Liver (tissue), 9 donors: ENCODE results near the gene MKNK1. TPM values are rescaled to one million over a fixed set of nuclear protein-coding genes. Genes with fewer than 3 reads are reported as not detected.

Experiments used
- DNase-seq: peaks from one replicate; pipeline ENCODE4 v3.0.0-alpha.2; 2017; ENCODE audit warnings: low spot score
- H3K27ac ChIP-seq, 2 donors: one replicate each; pipeline ENCODE4 v1.7.0; 2013; ENCODE audit warnings: inconsistent platforms in 2 of 2, low read length in 2 of 2, control low read depth in 1 of 2, low read depth in 1 of 2, mild to moderate bottlenecking in 1 of 2
- H3K27me3 ChIP-seq, 4 donors: one replicate each; pipeline versions ENCODE4 v1.6.1 to v1.7.0; 2013; ENCODE audit warnings: low read length in 3 of 4, inconsistent platforms in 1 of 4, mild to moderate bottlenecking in 1 of 4, moderate library complexity in 1 of 4; ENCODE audit not compliant: control insufficient read depth in 4 of 4, insufficient read depth in 4 of 4
- H3K36me3 ChIP-seq, 4 donors: one replicate each; pipeline versions ENCODE4 v1.6.1 to v1.7.0; 2013; ENCODE audit warnings: low read length in 3 of 4, mild to moderate bottlenecking in 3 of 4, low read depth in 1 of 4, moderate library complexity in 1 of 4; ENCODE audit not compliant: control insufficient read depth in 4 of 4, insufficient read depth in 3 of 4
- H3K4me1 ChIP-seq, 4 donors: one replicate each; pipeline versions ENCODE4 v1.6.1 to v1.7.0; 2013; ENCODE audit warnings: low read length in 3 of 4, mild to moderate bottlenecking in 3 of 4, moderate library complexity in 1 of 4; ENCODE audit not compliant: control insufficient read depth in 4 of 4, insufficient read depth in 4 of 4
- H3K4me3 ChIP-seq, 3 donors: one replicate each; pipeline versions ENCODE4 v1.6.1 to v1.7.0; 2013; ENCODE audit warnings: low read length in 3 of 3, control low read depth in 1 of 3, low read depth in 1 of 3, mild to moderate bottlenecking in 1 of 3
- H3K9ac ChIP-seq, 2 donors: one replicate each; pipeline ENCODE4 v1.7.0; 2013; ENCODE audit warnings: low read length in 2 of 2, mild to moderate bottlenecking in 2 of 2, moderate library complexity in 2 of 2, control low read depth in 1 of 2, low read depth in 1 of 2
- H3K9me3 ChIP-seq, 4 donors: one replicate each; pipeline versions ENCODE4 v1.6.1 to v1.7.0; 2013; ENCODE audit warnings: low read length in 3 of 4; ENCODE audit not compliant: control insufficient read depth in 4 of 4
- FOXA1 ChIP-seq: IDR thresholded peaks from 2 replicates; pipeline ENCODE4 v1.6.1; 2016; ENCODE audit warnings: antibody characterized with exemption
- FOXA2 ChIP-seq: IDR thresholded peaks from 2 replicates; pipeline ENCODE4 v1.6.1; 2016; ENCODE audit warnings: antibody characterized with exemption
- GABPA ChIP-seq, 2 donors: IDR thresholded peaks in 1 of 2; conservative IDR thresholded peaks in 1 of 2; 2 replicates each; pipeline ENCODE4 v1.6.1; 2016; ENCODE audit warnings: antibody characterized with exemption in 2 of 2, mild to moderate bottlenecking in 1 of 2, moderate library complexity in 1 of 2
- HNF4A ChIP-seq, 2 donors: conservative IDR thresholded peaks; 2 replicates each; pipeline ENCODE4 v1.6.1; 2016; ENCODE audit warnings: antibody characterized with exemption in 2 of 2, mild to moderate bottlenecking in 2 of 2
- HNF4G ChIP-seq: IDR thresholded peaks from 2 replicates; pipeline ENCODE4 v1.6.1; 2016; ENCODE audit warnings: antibody characterized with exemption
- JUND ChIP-seq, 2 donors: IDR thresholded peaks; 2 replicates each; pipeline ENCODE4 v1.6.1; 2016; ENCODE audit warnings: antibody characterized with exemption in 2 of 2
- NR2F2 ChIP-seq: IDR thresholded peaks from 2 replicates; pipeline ENCODE4 v1.6.1; 2016; ENCODE audit warnings: antibody characterized with exemption
- RAD21 ChIP-seq, 2 donors: IDR thresholded peaks; 2 replicates each; pipeline ENCODE4 v1.6.1; 2016; ENCODE audit warnings: antibody characterized with exemption in 2 of 2, mild to moderate bottlenecking in 2 of 2
- RXRA ChIP-seq, 2 donors: IDR thresholded peaks; 2 replicates each; pipeline ENCODE4 v1.6.1; 2017 to 2018; ENCODE audit warnings: antibody characterized with exemption in 2 of 2, mild to moderate bottlenecking in 1 of 2
- SP1 ChIP-seq: IDR thresholded peaks from 2 replicates; pipeline ENCODE4 v1.6.1; 2018; ENCODE audit warnings: antibody characterized with exemption, mild to moderate bottlenecking
- TAF1 ChIP-seq: conservative IDR thresholded peaks from 2 replicates; pipeline ENCODE4 v1.6.1; 2016; ENCODE audit warnings: antibody characterized with exemption, mild to moderate bottlenecking
- YY1 ChIP-seq: IDR thresholded peaks from 2 replicates; pipeline ENCODE4 v1.6.1; 2016; ENCODE audit warnings: antibody characterized with exemption, mild to moderate bottlenecking
- WGBS: extraction: QIAGEN DNeasy Blood & Tissue Kit; methylation state at CpG from one replicate; pipeline ENCODE4 v1.1.7; 2013; 5-methylcytosine and 5-hydroxymethylcytosine counted together
- polyA plus RNA-seq, 2 donors: library from polyadenylated mRNA; stranded (reverse) in 1 of 2; unstranded in 1 of 2; fragments of 200-250 nt in 1 of 2; fragments of >200 nt in 1 of 2; fragmentation: Nextera tagmentation in 1 of 2; extraction: Ambion mirVana in 1 of 2; gene quantifications; one replicate each; pipeline versions ENCODE4 v1.2.1 to v1.2.3, GENCODE V29; 2013 to 2015
- total RNA-seq, 2 donors: library from RNA; depleted of rRNA; stranded (reverse); fragments of >200 nt; gene quantifications; one replicate each; pipeline ENCODE4 v1.2.3, GENCODE V29; 2014
- TF ChIP-seq, protein P1 (sequence below): IDR thresholded peaks from 2 replicates; pipeline ENCODE4 v1.6.1; 2016; ENCODE audit warnings: antibody characterized with exemption
- TF ChIP-seq, protein P2 (sequence below): IDR thresholded peaks from 2 replicates; pipeline ENCODE4 v1.6.1; 2016; ENCODE audit warnings: antibody characterized with exemption
- TF ChIP-seq, protein P3 (sequence below): IDR thresholded peaks from 2 replicates; pipeline ENCODE4 v1.6.1; 2016; ENCODE audit warnings: antibody characterized with exemption
- TF ChIP-seq, protein P4 (sequence below): fragments of 150-350 bp; IDR thresholded peaks from 2 replicates; pipeline ENCODE4 v1.5.1; 2017; ENCODE audit warnings: improper control_type of control experiment, low read depth, low read length; ENCODE audit not compliant: missing input control
- TF ChIP-seq, protein P5 (sequence below): IDR thresholded peaks from 2 replicates; pipeline ENCODE4 v1.6.1; 2016; ENCODE audit warnings: antibody characterized with exemption, mild to moderate bottlenecking
- donor health status: healthy.
- donor health status: healthy.
- donor health status: healthy.
- donor health status: healthy.
- donor health status: healthy.

The MKNK1 gene
- total and polyA plus RNA-seq, 4 donors = 10.2 to 30.8 (median 18.3) TPM

DNA sequence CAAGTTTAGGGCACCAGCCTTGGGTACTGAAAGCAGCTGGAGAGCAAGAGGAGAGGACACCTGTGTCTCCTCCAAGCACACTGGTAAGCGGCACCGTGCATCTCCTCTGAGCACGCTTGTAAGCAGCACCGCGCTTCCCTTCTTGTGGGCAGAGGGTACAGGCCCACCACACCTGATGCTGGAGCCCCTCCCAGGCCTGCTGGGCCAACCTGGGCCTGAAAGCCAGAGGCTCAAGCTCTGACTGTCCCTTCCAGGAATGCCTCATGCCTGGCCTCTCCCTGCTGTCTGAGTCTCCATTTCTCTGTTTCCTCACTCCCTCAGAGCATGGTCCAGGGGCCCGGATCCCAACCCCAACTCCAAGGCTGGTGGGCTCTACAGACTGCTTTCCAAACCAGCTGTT, 88.5 kb downstream of the MKNK1 start:
- no peak overlapping the region for H3K4me3 ChIP-seq
- no peak overlapping the region for H3K27ac ChIP-seq
- peaks cover 0 to 4% (median 0%) of the 10 kb centered on the region in 4 donors for H3K27me3 ChIP-seq
- no peaks in the 10 kb centered on the region for H3K9me3 ChIP-seq
- no peak for DNase-seq
- TF ChIP-seq RXRA (IDR thresholded peaks at IDR 0.05) (no peak), FOXA1 (no peak), HNF4A (conservative IDR thresholded peaks at IDR 0.05) (no peak), SP1 (no peak), YY1 (no peak), JUND (IDR thresholded peaks at IDR 0.05) (no peak), HNF4G (no peak), NR2F2 (no peak), TAF1 (no peak), RAD21 (IDR thresholded peaks at IDR 0.05) (no peak), FOXA2 (no peak), GABPA (IDR thresholded peaks at IDR 0.05 in 1 of 2, conservative IDR thresholded peaks at IDR 0.05 in 1 of 2) (no peak)
- TF ChIP-seq, protein P1, sequence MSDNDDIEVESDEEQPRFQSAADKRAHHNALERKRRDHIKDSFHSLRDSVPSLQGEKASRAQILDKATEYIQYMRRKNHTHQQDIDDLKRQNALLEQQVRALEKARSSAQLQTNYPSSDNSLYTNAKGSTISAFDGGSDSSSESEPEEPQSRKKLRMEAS = no peak
- TF ChIP-seq, protein P2, sequence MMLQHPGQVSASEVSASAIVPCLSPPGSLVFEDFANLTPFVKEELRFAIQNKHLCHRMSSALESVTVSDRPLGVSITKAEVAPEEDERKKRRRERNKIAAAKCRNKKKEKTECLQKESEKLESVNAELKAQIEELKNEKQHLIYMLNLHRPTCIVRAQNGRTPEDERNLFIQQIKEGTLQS = no peak
- TF ChIP-seq, protein P3, sequence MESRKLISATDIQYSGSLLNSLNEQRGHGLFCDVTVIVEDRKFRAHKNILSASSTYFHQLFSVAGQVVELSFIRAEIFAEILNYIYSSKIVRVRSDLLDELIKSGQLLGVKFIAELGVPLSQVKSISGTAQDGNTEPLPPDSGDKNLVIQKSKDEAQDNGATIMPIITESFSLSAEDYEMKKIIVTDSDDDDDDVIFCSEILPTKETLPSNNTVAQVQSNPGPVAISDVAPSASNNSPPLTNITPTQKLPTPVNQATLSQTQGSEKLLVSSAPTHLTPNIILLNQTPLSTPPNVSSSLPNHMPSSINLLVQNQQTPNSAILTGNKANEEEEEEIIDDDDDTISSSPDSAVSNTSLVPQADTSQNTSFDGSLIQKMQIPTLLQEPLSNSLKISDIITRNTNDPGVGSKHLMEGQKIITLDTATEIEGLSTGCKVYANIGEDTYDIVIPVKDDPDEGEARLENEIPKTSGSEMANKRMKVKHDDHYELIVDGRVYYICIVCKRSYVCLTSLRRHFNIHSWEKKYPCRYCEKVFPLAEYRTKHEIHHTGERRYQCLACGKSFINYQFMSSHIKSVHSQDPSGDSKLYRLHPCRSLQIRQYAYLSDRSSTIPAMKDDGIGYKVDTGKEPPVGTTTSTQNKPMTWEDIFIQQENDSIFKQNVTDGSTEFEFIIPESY = no peak
- TF ChIP-seq, protein P4, sequence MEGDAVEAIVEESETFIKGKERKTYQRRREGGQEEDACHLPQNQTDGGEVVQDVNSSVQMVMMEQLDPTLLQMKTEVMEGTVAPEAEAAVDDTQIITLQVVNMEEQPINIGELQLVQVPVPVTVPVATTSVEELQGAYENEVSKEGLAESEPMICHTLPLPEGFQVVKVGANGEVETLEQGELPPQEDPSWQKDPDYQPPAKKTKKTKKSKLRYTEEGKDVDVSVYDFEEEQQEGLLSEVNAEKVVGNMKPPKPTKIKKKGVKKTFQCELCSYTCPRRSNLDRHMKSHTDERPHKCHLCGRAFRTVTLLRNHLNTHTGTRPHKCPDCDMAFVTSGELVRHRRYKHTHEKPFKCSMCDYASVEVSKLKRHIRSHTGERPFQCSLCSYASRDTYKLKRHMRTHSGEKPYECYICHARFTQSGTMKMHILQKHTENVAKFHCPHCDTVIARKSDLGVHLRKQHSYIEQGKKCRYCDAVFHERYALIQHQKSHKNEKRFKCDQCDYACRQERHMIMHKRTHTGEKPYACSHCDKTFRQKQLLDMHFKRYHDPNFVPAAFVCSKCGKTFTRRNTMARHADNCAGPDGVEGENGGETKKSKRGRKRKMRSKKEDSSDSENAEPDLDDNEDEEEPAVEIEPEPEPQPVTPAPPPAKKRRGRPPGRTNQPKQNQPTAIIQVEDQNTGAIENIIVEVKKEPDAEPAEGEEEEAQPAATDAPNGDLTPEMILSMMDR = no peak
- TF ChIP-seq, protein P5, sequence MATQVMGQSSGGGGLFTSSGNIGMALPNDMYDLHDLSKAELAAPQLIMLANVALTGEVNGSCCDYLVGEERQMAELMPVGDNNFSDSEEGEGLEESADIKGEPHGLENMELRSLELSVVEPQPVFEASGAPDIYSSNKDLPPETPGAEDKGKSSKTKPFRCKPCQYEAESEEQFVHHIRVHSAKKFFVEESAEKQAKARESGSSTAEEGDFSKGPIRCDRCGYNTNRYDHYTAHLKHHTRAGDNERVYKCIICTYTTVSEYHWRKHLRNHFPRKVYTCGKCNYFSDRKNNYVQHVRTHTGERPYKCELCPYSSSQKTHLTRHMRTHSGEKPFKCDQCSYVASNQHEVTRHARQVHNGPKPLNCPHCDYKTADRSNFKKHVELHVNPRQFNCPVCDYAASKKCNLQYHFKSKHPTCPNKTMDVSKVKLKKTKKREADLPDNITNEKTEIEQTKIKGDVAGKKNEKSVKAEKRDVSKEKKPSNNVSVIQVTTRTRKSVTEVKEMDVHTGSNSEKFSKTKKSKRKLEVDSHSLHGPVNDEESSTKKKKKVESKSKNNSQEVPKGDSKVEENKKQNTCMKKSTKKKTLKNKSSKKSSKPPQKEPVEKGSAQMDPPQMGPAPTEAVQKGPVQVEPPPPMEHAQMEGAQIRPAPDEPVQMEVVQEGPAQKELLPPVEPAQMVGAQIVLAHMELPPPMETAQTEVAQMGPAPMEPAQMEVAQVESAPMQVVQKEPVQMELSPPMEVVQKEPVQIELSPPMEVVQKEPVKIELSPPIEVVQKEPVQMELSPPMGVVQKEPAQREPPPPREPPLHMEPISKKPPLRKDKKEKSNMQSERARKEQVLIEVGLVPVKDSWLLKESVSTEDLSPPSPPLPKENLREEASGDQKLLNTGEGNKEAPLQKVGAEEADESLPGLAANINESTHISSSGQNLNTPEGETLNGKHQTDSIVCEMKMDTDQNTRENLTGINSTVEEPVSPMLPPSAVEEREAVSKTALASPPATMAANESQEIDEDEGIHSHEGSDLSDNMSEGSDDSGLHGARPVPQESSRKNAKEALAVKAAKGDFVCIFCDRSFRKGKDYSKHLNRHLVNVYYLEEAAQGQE = no peak
- no peaks in the 10 kb centered on the region for H3K36me3 ChIP-seq
- H3K4me1 ChIP-seq = no peaks in the 10 kb centered on the region
- no peak overlapping the region for H3K9ac ChIP-seq
- 95% methylated on average over 6 of the region's 6 CpGs for WGBS

DNA sequence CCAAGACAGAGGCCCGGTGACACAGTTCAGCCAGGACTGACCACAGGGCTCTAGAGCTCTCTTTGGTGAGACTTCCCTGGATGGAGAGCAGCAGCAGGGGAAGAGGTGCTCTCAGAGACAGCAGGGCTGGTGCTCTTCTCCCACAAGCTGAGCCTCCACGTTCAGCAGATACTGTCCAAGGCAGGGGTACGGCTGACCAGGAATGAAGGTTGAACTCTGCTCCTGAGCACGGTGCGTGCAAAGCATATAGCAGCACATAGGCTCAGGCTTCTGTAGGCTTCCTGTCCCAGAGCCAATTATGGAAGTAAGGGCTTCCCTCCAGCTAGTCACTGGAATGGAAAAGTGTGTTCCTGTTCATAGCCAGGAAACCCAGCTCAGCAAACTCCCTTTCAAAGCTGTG, 90.5 kb downstream of the MKNK1 start:
- DNase-seq = no peak
- 80% methylated on average over 5 of the region's 5 CpGs for WGBS
- H3K4me1 ChIP-seq = no peaks in the 10 kb centered on the region
- H3K9me3 ChIP-seq = no peaks in the 10 kb centered on the region
- no peak overlapping the region for H3K9ac ChIP-seq
- peaks cover 0 to 2% (median 0%) of the 10 kb centered on the region in 4 donors for H3K27me3 ChIP-seq
- TF ChIP-seq YY1 (no peak), RXRA (IDR thresholded peaks at IDR 0.05) (no peak), HNF4A (conservative IDR thresholded peaks at IDR 0.05) (no peak), HNF4G (no peak), SP1 (no peak), NR2F2 (no peak), GABPA (IDR thresholded peaks at IDR 0.05 in 1 of 2, conservative IDR thresholded peaks at IDR 0.05 in 1 of 2) (no peak), FOXA1 (no peak), RAD21 (IDR thresholded peaks at IDR 0.05) (no peak)
- TF ChIP-seq, protein P4 = no peak
- TF ChIP-seq, protein P1 = no peak
- TF ChIP-seq, protein P5 = no peak
- H3K36me3 ChIP-seq = no peaks in the 10 kb centered on the region
- no peak overlapping the region for H3K27ac ChIP-seq
- no peak overlapping the region for H3K4me3 ChIP-seq
